ENCODE data around the gene TTN.

TTN gene

GRCh38 chr2:178811045-178811444, 3.8 kb upstream of the TTN start:
- DNase-seq: no peak

GRCh38 chr2:178810422-178810821, 3.2 kb upstream of the TTN start:
- no peak for DNase-seq

- DNase-seq: no peak
These were observed 680 bp downstream of the TTN start for GRCh38 chr2:178806543-178806942.

GRCh38 chr2:178805457-178805856, 1.8 kb downstream of the TTN start:
- DNase-seq: no peak

GRCh38 chr2:178804791-178805190, 2.4 kb downstream of the TTN start:
- no peak for DNase-seq

- no peak for DNase-seq
These were observed 6.7 kb downstream of the TTN start for GRCh38 chr2:178800510-178800909.

GRCh38 chr2:178799305-178799704, 7.9 kb downstream of the TTN start:
- DNase-seq: no peak

GRCh38 chr2:178796079-178796677, 11.0 kb downstream of the TTN start:
- DNase-seq: no peak

- no peak for DNase-seq
These were observed 19.3 kb downstream of the TTN start for GRCh38 chr2:178787934-178788333.

GRCh38 chr2:178787155-178787554, 20.1 kb downstream of the TTN start:
- no peak for DNase-seq

- DNase-seq: no peak
These were observed 23.3 kb downstream of the TTN start for GRCh38 chr2:178783889-178784288.

- DNase-seq: no peak
These were observed 25.0 kb downstream of the TTN start for GRCh38 chr2:178782236-178782635.

- no peak for DNase-seq
These were observed 29.6 kb downstream of the TTN start for GRCh38 chr2:178777577-178777976.

- no peak for DNase-seq
These were observed 30.5 kb downstream of the TTN start for GRCh38 chr2:178776751-178777150.

- DNase-seq: no peak
These were observed 31.2 kb downstream of the TTN start for GRCh38 chr2:178775975-178776374.

GRCh38 chr2:178770518-178770917, 36.7 kb downstream of the TTN start:
- no peak for DNase-seq

- DNase-seq: no peak
These were observed 39.8 kb downstream of the TTN start for GRCh38 chr2:178767094-178768060.

- no peak for DNase-seq
These were observed 43.1 kb downstream of the TTN start for GRCh38 chr2:178764097-178764496.

GRCh38 chr2:178761759-178762371, 45.4 kb downstream of the TTN start:
- DNase-seq: no peak

GRCh38 chr2:178756843-178757242, 50.4 kb downstream of the TTN start:
- DNase-seq: no peak

- DNase-seq: no peak
These were observed 50.9 kb downstream of the TTN start for GRCh38 chr2:178756343-178756742.

- DNase-seq: no peak
These were observed 59.5 kb downstream of the TTN start for GRCh38 chr2:178747767-178748166.

GRCh38 chr2:178734518-178734917, 72.7 kb downstream of the TTN start:
- DNase-seq: no peak

GRCh38 chr2:178733975-178734374, 73.2 kb downstream of the TTN start:
- no peak for DNase-seq
